ENCODE results near the gene MYDGF.

- TF ChIP-seq POLR2A (IDR thresholded peaks at IDR 0.05) (no peak), CTCF (IDR thresholded peaks at IDR 0.05) (no peak)
Measured at GRCh38 chr19:4609878-4610511, 60.1 kb downstream of the MYDGF start.
